ENCODE data around the gene SFMBT2.

SFMBT2 gene

GRCh38 chr10:7170626-7171322 lies 240.1 kb downstream of the SFMBT2 start:
- DNase-seq, result no peak

DNA sequence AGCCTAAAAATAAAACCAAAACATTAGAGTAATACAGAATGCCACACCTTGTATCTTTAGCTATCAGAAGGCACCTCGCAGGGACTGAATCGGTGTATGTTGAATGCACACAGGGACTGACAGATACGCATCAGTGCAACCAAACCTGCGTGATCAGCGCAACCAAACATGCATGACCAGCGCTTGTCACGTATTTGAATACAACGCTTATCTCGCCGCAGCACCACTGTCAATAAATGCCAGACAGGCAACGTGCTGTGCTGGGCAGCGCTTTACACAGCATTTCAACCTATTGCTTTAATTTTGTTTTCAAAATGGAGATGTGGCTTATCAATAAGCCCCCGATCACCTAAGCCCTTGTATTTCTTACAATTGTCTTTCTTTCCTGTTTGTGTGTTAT lies 242.4 kb downstream of the SFMBT2 start:
- DNase-seq, result no peak

- no peak for DNase-seq
Observed at GRCh38 chr10:7165500-7166177, 245.2 kb downstream of the SFMBT2 start.

GRCh38 chr10:7164955-7165354 lies 245.9 kb downstream of the SFMBT2 start:
- DNase-seq, result no peak

- DNase-seq, result no peak
Observed at GRCh38 chr10:7162331-7162730, 248.5 kb downstream of the SFMBT2 start.

DNA sequence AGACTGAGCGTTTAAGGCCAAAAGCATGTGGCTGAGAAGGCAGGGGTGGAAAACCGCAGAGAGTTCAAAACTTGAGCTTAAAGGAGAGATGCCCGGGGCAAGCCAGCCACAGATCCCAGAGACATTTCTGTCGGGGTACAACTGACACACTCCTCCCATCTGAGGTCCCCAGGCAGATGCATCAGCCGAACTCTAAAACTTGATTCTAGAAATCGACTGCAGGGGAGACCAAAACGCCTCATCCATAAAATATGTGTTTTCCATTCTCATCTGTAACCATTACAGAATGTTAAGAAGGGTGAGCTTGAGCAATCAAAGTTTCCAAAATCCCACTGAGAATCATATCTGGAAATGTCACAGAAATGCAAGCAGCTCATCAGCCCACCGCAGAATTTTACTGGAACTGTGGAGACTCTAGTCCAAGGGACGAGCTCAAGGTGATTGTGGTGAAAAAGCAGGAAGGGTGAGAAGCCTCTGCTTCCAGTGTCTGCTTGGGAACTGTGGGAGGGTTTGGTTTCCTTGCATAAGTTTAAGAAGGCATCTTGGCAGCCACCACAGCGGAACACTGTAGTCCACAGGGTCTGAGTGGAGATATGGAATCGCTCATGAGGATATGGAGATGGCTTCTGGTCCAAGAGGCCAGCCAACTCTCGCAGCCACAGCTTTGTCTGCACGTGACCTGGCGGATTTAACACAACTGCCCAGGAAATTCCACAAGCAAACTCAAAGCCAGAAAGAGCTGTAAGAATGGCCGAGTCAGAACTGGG lies 249.2 kb downstream of the SFMBT2 start:
- no peak for DNase-seq

DNA sequence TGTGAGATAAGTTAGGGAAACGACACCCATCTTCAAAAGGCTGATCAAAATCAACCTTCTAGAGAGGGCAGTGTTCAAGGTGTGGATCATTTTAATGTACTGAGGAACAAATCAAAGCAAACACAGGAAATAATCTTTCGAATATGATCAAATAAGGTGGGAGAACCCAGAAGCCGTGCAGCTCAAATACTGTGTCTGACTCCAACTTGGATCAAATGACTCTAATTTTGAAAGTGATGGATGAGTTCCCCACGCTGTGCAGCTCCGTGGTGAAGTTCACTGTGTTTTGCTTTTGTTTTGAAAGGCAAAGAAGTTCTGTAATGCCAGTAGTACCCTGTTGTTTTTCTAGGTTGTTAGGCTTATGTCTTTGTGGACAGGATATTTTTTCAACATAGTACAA lies 250.9 kb downstream of the SFMBT2 start:
- no peak for DNase-seq

DNA sequence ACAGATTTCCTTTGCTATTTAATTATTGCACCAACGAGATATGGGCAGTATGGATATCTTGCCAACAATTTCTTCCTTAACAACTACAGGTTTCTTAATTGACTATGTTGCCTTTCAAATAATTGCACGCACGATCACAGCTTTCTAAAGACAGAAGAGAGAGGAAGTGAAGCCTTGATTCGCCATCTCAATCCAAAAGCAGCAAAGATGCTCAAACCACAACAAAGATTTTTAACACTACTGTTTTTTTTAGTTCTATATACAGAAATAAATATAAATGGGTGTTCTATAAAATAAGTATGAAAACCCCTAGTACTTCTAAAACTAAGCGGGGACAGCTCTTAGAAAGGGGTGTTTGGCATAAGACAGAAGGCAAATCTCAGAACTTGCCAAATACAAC lies 251.3 kb downstream of the SFMBT2 start:
- DNase-seq, result no peak

GRCh38 chr10:7157091-7157490 lies 253.7 kb downstream of the SFMBT2 start:
- DNase-seq, result no peak

DNA sequence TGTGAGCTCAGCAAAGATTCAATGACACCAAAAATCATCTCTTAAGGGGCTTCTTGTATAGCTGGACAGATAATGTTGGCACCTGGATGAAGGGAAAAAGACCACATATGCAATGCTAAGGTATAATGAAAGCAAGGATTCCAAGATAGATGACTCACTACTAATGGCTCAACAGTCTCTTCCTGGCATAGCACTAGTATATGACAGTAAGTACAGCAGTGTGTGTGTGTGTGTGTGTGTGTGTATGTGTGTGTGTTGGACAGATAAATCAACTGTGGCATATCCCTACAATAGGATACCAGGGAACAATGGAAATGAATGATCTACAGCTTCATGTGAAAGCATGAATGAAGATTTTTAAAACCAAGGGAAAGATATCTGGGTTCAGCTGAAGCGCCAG lies 257.1 kb downstream of the SFMBT2 start:
- no peak for DNase-seq

GRCh38 chr10:7152982-7153381 lies 257.9 kb downstream of the SFMBT2 start:
- DNase-seq, result no peak

DNA sequence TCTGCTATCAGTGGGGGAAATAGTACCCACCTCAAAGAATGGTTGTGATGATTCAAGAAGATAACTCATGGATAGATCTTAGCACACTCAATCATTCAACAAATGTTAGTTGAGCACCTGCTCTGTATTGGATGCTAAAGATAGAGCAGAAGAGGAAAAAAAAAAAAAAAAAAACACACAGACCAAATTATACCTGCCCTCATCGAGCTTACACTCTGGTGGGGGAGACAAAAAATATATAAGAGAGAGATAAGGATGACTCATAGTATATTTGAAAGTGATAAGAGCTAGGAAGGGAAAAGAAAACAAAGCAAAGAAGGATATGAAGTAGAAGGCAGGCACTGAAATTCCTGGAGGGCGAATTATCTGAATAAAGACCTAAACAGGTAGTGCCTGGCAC lies 258.5 kb downstream of the SFMBT2 start:
- no peak for DNase-seq

DNA sequence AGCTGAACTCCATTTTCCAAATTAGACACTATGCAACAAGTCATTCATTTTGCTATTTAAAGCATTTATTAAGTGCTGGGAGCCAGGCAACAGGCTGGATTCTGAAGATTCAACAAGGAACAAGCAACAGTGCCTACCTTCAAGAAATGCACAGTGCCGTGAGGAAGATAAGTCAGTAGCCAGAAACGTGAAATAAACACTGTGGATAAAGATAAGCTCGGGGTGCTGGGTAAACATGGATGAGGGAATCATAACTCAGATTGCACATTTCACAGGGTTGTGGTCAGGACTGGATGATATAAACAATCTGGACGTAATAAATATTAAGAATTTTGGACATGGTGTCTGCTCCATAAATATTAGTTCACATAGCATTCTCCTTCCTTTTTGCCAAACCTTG lies 259.3 kb downstream of the SFMBT2 start:
- no peak for DNase-seq

GRCh38 chr10:7150349-7150748 lies 260.5 kb downstream of the SFMBT2 start:
- no peak for DNase-seq

GRCh38 chr10:7146189-7146588 lies 264.6 kb downstream of the SFMBT2 start:
- DNase-seq, result no peak

GRCh38 chr10:7136016-7136415 lies 274.8 kb downstream of the SFMBT2 start:
- no peak for DNase-seq

- no peak for DNase-seq
Observed at GRCh38 chr10:7135188-7135587, 275.6 kb downstream of the SFMBT2 start.

- DNase-seq, result no peak
Observed at GRCh38 chr10:7134448-7134847, 276.4 kb downstream of the SFMBT2 start.

GRCh38 chr10:7133958-7134357 lies 276.9 kb downstream of the SFMBT2 start:
- DNase-seq, result no peak

GRCh38 chr10:7133278-7133677 lies 277.6 kb downstream of the SFMBT2 start:
- no peak for DNase-seq

GRCh38 chr10:7130191-7130911 lies 280.5 kb downstream of the SFMBT2 start:
- no peak for DNase-seq

DNA sequence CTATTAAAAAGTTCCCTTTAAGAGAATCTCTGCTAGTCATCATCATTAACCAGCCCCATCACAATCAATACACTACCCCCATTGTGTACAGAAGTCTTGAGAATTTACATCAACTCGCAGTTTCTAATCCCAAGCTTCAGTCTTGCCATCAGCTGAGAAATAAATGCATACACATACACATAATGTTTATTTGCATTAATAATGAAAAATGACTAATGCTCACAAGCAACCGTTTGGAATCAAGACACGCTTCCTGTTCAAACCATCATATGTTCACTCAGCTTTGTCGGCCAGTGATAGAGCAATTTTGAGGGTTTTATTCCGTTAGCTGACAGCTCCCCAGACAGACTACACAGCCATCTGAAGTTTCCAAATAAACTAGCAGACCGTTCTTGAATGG lies 287.1 kb downstream of the SFMBT2 start:
- no peak for DNase-seq

DNA sequence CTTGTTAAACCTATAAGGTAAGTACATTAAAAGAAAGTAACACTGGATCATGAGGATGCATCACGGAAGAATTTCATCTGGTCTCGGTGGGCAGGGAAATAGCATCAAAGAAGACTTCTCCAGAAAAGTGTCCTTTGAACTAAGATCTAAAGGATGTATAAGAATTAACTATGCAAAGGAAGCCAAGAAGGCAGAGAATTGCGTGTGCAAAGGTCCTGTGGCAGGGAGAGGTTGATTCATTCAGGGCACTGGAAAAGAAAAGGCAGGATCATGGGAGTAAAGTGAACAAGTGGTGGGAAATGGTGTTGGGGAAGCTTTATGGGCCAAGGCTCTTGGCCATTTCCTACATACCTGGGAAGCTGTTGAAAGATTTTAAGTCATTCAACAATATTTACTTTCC lies 288.3 kb downstream of the SFMBT2 start:
- DNase-seq, result no peak
